ENCODE results near the gene NUTM1. TPM values are rescaled to one million over a fixed set of nuclear protein-coding genes. Genes with fewer than 3 reads are reported as not detected.
"Not testable (repeated sequence)": the region's sequence is repeated elsewhere in the genome, so short reads cannot be mapped to it uniquely, and the experiment has no call there.

NUTM1 gene
- total RNA-seq, 1 donor from 2014 or later, result not detected

- not testable (repeated sequence) for H3K36me3 Mint-ChIP-seq (ENCODE audit: insufficient read depth); H3K4me3 Mint-ChIP-seq (ENCODE audit: low read depth); DNase-seq (ENCODE audit: low spot score, unreplicated experiment); H3K27me3 Mint-ChIP-seq; H3K4me1 Mint-ChIP-seq (ENCODE audit: low read depth); H3K27ac Mint-ChIP-seq; H3K9me3 Mint-ChIP-seq (ENCODE audit: low read depth)
Measured at GRCh38 chr15:34403899-34404298, 60.8 kb downstream of the NUTM1 start.

Small RNA genes lying within 50 kb of the gene (microRNA-seq; reads per million reads assigned to microRNA genes)
- gene MIR1233-1 (ENCODE audit: borderline number of aligned reads, unreplicated experiment), result not detected

Other genes with a start within 250 kb of the NUTM1 start
- gene EMC7, start 241.5 kb upstream of the NUTM1 start, total RNA-seq, result 31.7 and 32.3 TPM in 2 replicates
- gene PGBD4, start 241.2 kb upstream of the NUTM1 start, total RNA-seq, result 1.7 and 1.8 TPM in 2 replicates
- gene KATNBL1, start 133.2 kb upstream of the NUTM1 start, total RNA-seq, result 63.0 and 71.4 TPM in 2 replicates
- gene EMC4, start 118.3 kb upstream of the NUTM1 start, total RNA-seq, result 97.8 and 101 TPM in 2 replicates
- gene SLC12A6, start 5.5 kb upstream of the NUTM1 start, total RNA-seq, result 28.7 and 30.9 TPM in 2 replicates
- 134 and 139 TPM in 2 replicates for gene NOP10, start 179 bp upstream of the NUTM1 start, total RNA-seq
- gene LPCAT4, start 23.9 kb downstream of the NUTM1 start, total RNA-seq, result 65.7 and 68.2 TPM in 2 replicates
- gene GOLGA8A, start 94.5 kb downstream of the NUTM1 start, total RNA-seq, result 160 and 161 TPM in 2 replicates
- gene GOLGA8B, start 240.3 kb downstream of the NUTM1 start, total RNA-seq, result 104 and 123 TPM in 2 replicates